ENCODE data around the gene ABHD11. TPM values are rescaled to one million over a fixed set of nuclear protein-coding genes. Genes with fewer than 3 reads are reported as not detected.
A peak's percentile ranks its signal among the peaks of the same experiment; 100 is the strongest.

Gene ABHD11
- total and polyA plus RNA-seq, 9 of the 15 experiments (the other 6 are each of a cell fraction or from before 2014, with no cell fraction given): 7.7 to 44.2 (median 18.9) TPM

- TF ChIP-seq E2F1 (CRISPR knock-in tag; IDR thresholded peaks at IDR 0.05) (no peak), ZEB2 (IDR thresholded peaks at IDR 0.05) (no peak), SMARCA4 (IDR thresholded peaks at IDR 0.05) (no peak), ZNF140 (CRISPR knock-in tag; IDR thresholded peaks at IDR 0.05) (no peak), KAT2B (IDR thresholded peaks at IDR 0.05; ENCODE audit: low read depth, low read length) (no peak), KLF1 (tag; IDR thresholded peaks at IDR 0.05) (no peak), ZNF592 (IDR thresholded peaks at IDR 0.05) (no peak), ZBED1 (IDR thresholded peaks at IDR 0.05) (no peak; the same call in 1 of the 2 replicates), DMBX1 (CRISPR knock-in tag; IDR thresholded peaks at IDR 0.05; ENCODE audit: borderline replicate concordance) (no peak), GMEB1 (CRISPR knock-in tag; IDR thresholded peaks at IDR 0.05) (no peak), ZBTB9 (CRISPR knock-in tag; IDR thresholded peaks at IDR 0.05) (peak; percentile 51; the same call in 1 of the 2 replicates), ZNF609 (CRISPR knock-in tag; IDR thresholded peaks at IDR 0.05; ENCODE audit: borderline replicate concordance) (no peak), LARP7 (IDR thresholded peaks at IDR 0.05) (0 out of 2 replicates have a peak, but pooled peaks have one; percentile 67), ZFP1 (CRISPR knock-in tag; IDR thresholded peaks at IDR 0.05) (no peak), GTF2A2 (tag; IDR thresholded peaks at IDR 0.05) (no peak)
These were observed 386 bp downstream of the ABHD11 start (continued) for GRCh38 chr7:73738220-73738611.

Measured in K562 (cell line).